ENCODE results near the gene KIN.

- no peak for TF ChIP-seq CTCF (IDR thresholded peaks at IDR 0.05)
- no peak for TF ChIP-seq POLR2A (IDR thresholded peaks at IDR 0.05)
These were observed 64.8 kb downstream of the KIN start for GRCh38 chr10:7722927-7723529.

Data from esophagus squamous epithelium (tissue), 4 donors.